Measurements from ENCODE around the gene FLNA. TPM values are rescaled to one million over a fixed set of nuclear protein-coding genes. Genes with fewer than 3 reads are reported as not detected.

Gene FLNA
- total and polyA plus RNA-seq, 9 of the 15 experiments (the other 6 are each of a cell fraction or from before 2014, with no cell fraction given), result 6.2 to 735 (median 135) TPM

GRCh38 chrX:154401045-154401799 is 26.8 kb upstream of the FLNA start (continued):
- peak; percentile 90 for TF ChIP-seq MYNN (IDR thresholded peaks at IDR 0.05)
- TF ChIP-seq MYNN (CRISPR knock-in tag; IDR thresholded peaks at IDR 0.05), result no peak
- no peak for TF ChIP-seq ZNF263 (CRISPR knock-in tag; IDR thresholded peaks at IDR 0.05; ENCODE audit: borderline replicate concordance)
- TF ChIP-seq RFX7 (CRISPR knock-in tag; IDR thresholded peaks at IDR 0.05), result peak; percentile 44; the same call in 1 of the 2 replicates
- no peak for TF ChIP-seq KAT8 (IDR thresholded peaks at IDR 0.05; ENCODE audit: low read depth)
- no peak for TF ChIP-seq GTF2F1 (IDR thresholded peaks at IDR 0.05; ENCODE audit: low read depth, low read length)
- TF ChIP-seq BRF1 (IDR thresholded peaks at IDR 0.05; ENCODE audit: borderline replicate concordance, extremely low read depth, insufficient read length), result no peak
- TF ChIP-seq ZNF239 (CRISPR knock-in tag; IDR thresholded peaks at IDR 0.05), result no peak
- no peak for TF ChIP-seq THAP12 (CRISPR knock-in tag; IDR thresholded peaks at IDR 0.05)
- no peak for TF ChIP-seq MCM2 (IDR thresholded peaks at IDR 0.05; ENCODE audit: low read depth)
- no peak for TF ChIP-seq PHB (CRISPR knock-in tag; IDR thresholded peaks at IDR 0.05)
- peak; percentile 49 for TF ChIP-seq SMAD1 (IDR thresholded peaks at IDR 0.05; ENCODE audit: low read depth, low read length, partially characterized antibody)
- no peak for TF ChIP-seq RBBP5 (IDR thresholded peaks at IDR 0.05; ENCODE audit: borderline replicate concordance, insufficient read depth, low read length, poor library complexity, severe bottlenecking)
- no peak for TF ChIP-seq RNF2 (IDR thresholded peaks at IDR 0.05)
- no peak for TF ChIP-seq KDM2B (CRISPR knock-in tag; IDR thresholded peaks at IDR 0.05)
- TF ChIP-seq NEUROD1 (IDR thresholded peaks at IDR 0.05; ENCODE audit: borderline replicate concordance, low read depth, low read length, partially characterized antibody), result peak; percentile 36
- no peak for TF ChIP-seq MCM7 (IDR thresholded peaks at IDR 0.05)
- no peak for TF ChIP-seq KLF10 (CRISPR knock-in tag; IDR thresholded peaks at IDR 0.05)
- no peak for TF ChIP-seq ZBTB33 (CRISPR knock-in tag; IDR thresholded peaks at IDR 0.05)
- TF ChIP-seq ZZZ3 (IDR thresholded peaks at IDR 0.05), result no peak
- TF ChIP-seq TAF15 (IDR thresholded peaks at IDR 0.05; ENCODE audit: low read depth, low read length), result no peak
- TF ChIP-seq TCF15 (CRISPR knock-in tag; IDR thresholded peaks at IDR 0.05), result no peak
- no peak for TF ChIP-seq POLR3A (IDR thresholded peaks at IDR 0.05; ENCODE audit: borderline replicate concordance, extremely low read depth, insufficient read depth, insufficient read length)
- no peak for TF ChIP-seq KLF6 (CRISPR knock-in tag; IDR thresholded peaks at IDR 0.05; ENCODE audit: borderline replicate concordance)
- TF ChIP-seq ZNF143 (CRISPR knock-in tag; IDR thresholded peaks at IDR 0.05), result no peak; the same call in 1 of the 2 replicates
- no peak for TF ChIP-seq ESRRA (IDR thresholded peaks at IDR 0.05; ENCODE audit: borderline replicate concordance, low read depth)
- TF ChIP-seq SPI1 (IDR thresholded peaks at IDR 0.05; ENCODE audit: borderline replicate concordance, low read depth, low read length), result no peak
